Body of pancreas (tissue), 4 donors: ENCODE measurements around the gene SNX3.

Experiments used
- POLR2A ChIP-seq, 3 donors: fragments of 450-650 bp; IDR thresholded peaks; one replicate each; pipeline ENCODE4 v1.6.1; 2016; ENCODE audit warnings: antibody characterized with exemption in 3 of 3, mild to moderate bottlenecking in 2 of 3
- TF ChIP-seq, protein P1 (sequence below), 7 experiments: fragments of 450-650 bp in 4 of 7; fragments of 200-600 bp in 3 of 7; sonication (generic) in 3 of 7; IDR thresholded peaks; one replicate each; pipeline ENCODE4 v1.5.1; 2016 to 2019; ENCODE audit warnings: antibody characterized with exemption in 7 of 7

DNA sequence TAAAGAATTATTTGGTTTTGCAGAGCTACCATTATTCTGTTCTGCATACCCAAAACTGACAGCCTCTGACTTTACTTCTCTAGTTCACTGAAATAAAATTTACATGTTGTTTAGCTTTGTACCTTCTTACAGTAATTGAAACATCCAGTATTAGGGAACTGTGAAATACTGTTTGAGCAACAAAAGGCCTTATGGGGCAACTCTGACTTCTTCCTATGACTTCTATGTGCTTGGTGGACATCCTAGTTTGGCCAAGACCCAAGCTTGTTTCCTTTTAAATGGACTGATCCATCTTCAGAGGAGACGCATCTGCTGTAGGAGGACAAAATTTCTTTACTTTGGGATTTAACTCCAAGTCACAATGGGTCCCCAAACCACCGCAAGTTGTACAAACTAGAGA is 50.3 kb downstream of the SNX3 start:
- TF ChIP-seq, protein P1, sequence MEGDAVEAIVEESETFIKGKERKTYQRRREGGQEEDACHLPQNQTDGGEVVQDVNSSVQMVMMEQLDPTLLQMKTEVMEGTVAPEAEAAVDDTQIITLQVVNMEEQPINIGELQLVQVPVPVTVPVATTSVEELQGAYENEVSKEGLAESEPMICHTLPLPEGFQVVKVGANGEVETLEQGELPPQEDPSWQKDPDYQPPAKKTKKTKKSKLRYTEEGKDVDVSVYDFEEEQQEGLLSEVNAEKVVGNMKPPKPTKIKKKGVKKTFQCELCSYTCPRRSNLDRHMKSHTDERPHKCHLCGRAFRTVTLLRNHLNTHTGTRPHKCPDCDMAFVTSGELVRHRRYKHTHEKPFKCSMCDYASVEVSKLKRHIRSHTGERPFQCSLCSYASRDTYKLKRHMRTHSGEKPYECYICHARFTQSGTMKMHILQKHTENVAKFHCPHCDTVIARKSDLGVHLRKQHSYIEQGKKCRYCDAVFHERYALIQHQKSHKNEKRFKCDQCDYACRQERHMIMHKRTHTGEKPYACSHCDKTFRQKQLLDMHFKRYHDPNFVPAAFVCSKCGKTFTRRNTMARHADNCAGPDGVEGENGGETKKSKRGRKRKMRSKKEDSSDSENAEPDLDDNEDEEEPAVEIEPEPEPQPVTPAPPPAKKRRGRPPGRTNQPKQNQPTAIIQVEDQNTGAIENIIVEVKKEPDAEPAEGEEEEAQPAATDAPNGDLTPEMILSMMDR (IDR thresholded peaks at IDR 0.05) = no peak
- TF ChIP-seq POLR2A (IDR thresholded peaks at IDR 0.05) = no peak
